ENCODE measurements around the gene HECTD2.
"Not testable (repeated sequence)": the region's sequence is repeated elsewhere in the genome, so short reads cannot be mapped to it uniquely, and the experiment has no call there.

- not testable (repeated sequence) for TF ChIP-seq CTCF (IDR thresholded peaks at IDR 0.05); JAZF1 (CRISPR knock-in tag; IDR thresholded peaks at IDR 0.05); HMGXB4 (CRISPR knock-in tag; IDR thresholded peaks at IDR 0.05)
Measured at GRCh38 chr10:91534789-91535188, 124.6 kb downstream of the HECTD2 start.
